A673 (cell line): Measurements from ENCODE around the gene RASGRP2.

Experiments
- EZH2 ChIP-seq: fragments of 200-600 bp; sonication (generic); IDR thresholded peaks from 2 replicates; pipeline ENCODE4 v1.6.1; 2017; ENCODE audit warnings: borderline replicate concordance, low read depth, mild to moderate bottlenecking, mixed read lengths, antibody characterized with exemption, low read length; ENCODE audit not compliant: poor library complexity, severe bottlenecking
- TF ChIP-seq, protein P1 (sequence below): fragments of 300-800, 200-600 bp; sonication (generic); conservative IDR thresholded peaks from 2 replicates; pipeline ENCODE4 v1.5.1; 2017; ENCODE audit warnings: low read depth, mild to moderate bottlenecking, antibody characterized with exemption, low read length, moderate library complexity, mixed read lengths

DNA sequence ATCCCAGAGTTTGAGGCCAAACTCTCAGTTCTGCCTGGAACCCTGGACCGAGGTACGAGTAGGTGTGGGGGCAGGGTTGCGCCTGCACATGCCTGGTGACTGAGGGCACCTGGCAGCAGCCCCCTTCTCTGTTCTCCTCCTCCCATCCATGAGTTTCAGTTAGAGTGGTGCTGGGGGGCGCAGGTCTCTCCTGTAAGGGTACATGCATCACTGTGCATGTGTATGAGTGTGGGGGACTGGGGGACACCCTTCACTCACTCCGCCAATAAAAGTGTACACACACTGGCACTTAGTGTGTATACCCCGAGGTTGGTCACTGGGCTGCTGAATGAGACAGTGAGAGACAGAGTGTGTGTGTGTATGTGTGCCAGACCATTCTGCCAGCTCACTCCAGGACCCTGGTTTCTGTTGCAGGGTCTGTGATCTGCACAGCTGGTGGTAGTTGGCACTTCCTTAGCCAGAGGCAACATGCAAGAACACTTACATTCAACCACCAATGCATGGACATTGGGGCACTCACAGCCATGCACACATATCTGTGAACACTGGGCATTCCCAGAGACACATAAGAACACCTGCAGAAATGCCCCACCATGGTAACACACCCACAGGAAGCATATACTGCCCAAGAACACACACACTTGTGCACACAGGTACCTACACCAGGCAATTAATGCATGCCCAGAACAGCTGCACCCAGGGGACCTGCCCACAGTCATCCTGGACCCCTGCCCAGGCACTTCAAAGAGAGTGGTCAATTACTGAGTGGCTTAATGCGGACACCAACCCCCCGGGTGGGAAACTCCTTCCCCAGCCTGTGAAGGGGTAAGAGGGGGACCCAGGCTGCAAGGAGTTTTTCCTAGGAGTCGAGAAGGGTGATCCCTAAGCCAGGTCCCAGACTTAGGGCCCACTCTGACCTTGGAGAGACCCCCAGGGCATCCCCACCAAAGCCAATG is 19.8 kb downstream of the RASGRP2 start:
- TF ChIP-seq, protein P1, sequence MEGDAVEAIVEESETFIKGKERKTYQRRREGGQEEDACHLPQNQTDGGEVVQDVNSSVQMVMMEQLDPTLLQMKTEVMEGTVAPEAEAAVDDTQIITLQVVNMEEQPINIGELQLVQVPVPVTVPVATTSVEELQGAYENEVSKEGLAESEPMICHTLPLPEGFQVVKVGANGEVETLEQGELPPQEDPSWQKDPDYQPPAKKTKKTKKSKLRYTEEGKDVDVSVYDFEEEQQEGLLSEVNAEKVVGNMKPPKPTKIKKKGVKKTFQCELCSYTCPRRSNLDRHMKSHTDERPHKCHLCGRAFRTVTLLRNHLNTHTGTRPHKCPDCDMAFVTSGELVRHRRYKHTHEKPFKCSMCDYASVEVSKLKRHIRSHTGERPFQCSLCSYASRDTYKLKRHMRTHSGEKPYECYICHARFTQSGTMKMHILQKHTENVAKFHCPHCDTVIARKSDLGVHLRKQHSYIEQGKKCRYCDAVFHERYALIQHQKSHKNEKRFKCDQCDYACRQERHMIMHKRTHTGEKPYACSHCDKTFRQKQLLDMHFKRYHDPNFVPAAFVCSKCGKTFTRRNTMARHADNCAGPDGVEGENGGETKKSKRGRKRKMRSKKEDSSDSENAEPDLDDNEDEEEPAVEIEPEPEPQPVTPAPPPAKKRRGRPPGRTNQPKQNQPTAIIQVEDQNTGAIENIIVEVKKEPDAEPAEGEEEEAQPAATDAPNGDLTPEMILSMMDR: no peak
- TF ChIP-seq EZH2: no peak
